ENCODE results near the gene SIVA1.

The SIVA1 gene

DNA sequence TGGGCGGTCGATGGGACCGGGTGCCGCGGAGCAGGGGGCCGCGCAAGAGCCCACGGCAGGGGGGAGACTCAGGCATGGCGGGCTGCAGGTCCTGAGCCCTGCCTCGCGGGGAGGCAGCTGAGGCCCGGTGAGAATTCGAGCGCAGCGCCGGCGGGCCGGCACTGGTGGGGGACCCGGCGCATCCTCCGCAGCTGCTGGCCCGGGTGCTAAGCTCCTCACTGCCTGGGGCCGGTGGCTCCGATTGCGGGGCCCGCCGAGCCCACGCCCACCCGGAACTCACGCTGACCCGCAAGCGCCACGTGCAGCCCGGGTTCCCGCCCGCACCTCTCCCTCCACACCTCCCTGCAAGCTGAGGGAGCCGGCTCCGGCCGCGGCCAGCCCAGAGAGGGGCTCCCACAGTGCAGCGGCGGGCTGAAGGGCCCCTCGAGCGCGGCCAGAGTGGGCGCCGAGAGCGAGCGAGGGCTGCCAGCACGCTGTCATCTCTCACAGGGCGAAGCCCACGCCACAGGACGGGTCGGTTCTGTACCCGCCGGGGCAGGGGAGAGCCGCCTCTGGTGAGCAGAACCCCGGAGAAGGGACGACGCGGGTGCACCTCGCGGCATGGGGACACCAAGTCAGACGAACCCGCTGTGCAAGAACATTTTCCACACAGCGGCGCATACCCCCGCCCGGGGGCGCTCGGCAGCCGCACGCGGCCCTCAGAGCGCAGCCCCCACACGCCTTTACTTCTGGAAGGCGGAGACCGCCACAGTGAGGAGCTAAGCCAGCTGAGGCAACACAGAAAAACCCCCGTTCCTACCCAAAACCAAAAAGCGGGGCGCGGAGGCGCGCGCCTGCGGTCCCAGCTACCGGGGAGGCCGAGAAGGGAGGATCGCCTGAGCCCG lies 1.2 kb upstream of the SIVA1 start:
- no peak for DNase-seq

DNA sequence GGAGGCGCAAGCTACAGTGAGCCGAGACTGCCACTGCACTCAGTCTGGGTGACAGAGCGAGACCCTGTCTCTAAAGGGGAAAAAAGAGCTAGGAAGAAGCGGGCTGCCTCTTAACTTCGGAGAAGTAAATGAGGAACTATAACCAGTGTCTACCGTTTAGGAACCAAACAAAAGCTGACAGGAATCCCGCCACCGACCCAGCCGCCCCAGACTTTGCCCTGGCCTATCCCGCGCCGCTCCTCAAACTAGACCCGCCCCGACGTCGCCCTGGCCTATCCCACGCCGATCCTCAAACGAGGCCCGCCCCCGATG lies 568 bp upstream of the SIVA1 start:
- no peak for DNase-seq

- DNase-seq: no peak
These were observed 723 bp downstream of the SIVA1 start for GRCh38 chr14:104753528-104754212.

DNA sequence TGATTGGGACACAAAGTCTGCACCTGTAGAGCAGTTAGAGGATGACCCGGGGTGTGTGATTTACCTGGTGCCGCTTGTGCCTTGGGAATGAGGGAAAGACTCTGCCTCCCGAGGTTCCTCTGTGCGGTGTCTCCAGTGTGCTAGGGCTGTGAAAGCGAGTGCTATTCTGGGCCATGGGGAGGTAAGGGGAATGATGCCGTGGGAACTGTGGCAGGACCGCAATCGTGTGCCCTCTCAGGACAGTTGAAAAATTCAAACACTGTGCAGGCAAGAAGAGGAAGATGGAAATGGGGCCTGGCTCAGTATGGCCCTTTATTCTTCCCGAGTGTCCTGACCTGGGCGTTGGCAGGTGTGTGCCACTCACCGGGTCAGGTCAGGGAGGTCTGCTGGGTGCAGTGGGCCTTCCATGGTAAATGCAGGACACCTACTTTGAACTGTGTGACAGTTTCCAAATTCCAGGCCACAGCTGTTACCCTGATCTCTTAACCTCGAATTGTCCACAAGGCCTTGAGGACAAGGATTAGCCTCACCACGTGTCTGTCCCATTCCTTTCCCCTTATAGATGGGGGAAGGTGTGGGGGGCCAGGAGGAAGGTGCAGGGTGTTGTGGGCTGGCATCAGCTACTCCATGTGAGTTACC lies 1.4 kb downstream of the SIVA1 start:
- DNase-seq: no peak

DNA sequence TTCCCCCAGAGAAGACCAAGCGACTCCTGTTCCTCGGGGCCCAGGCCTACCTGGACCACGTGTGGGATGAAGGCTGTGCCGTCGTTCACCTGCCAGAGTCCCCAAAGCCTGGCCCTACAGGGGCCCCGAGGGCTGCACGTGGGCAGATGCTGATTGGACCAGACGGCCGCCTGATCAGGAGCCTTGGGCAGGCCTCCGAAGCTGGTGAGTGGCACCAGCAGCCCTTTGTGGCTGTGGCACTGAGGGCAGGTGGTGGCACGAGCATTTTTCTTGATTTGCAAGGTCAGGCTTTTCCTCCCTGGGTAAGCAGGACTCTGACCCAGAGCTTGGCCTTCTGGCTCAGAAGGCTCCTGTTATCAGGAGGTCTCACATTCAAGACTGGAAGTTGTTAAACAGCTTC lies 2.7 kb downstream of the SIVA1 start:
- DNase-seq: no peak

DNA sequence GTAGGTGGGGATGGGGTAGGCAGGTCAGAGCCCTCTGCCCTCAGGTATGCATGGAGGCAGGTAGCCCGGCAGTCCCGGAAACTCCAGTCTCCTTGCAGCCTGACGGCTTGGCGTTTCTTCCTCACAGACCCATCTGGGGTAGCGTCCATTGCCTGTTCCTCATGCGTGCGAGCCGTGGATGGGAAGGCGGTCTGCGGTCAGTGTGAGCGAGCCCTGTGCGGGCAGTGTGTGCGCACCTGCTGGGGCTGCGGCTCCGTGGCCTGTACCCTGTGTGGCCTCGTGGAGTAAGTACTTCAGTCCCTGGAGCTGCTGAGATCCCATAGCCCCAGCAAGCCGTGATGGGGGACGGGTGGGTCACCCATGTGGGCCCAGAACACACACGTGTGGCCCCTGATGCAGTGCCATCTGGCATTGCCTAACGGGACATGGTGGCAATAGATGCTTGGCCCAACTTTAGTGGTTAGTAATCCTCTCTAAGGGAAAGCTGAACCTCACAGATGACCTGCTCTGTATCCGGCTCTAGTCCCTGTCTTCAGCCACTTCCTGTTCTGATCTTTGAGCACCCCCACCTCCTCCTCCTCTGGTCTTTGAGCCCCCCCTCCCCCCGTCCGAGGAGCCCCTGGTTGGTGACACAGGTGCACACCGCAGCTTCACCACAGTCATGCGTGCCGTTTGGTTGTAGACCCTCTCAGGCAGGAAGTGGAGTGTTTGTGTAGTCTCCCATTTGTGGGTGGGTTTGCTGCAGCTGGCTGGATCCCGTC lies 3.7 kb downstream of the SIVA1 start:
- no peak for DNase-seq

GRCh38 chr14:104757238-104757585 lies 4.3 kb downstream of the SIVA1 start:
- DNase-seq: no peak

DNA sequence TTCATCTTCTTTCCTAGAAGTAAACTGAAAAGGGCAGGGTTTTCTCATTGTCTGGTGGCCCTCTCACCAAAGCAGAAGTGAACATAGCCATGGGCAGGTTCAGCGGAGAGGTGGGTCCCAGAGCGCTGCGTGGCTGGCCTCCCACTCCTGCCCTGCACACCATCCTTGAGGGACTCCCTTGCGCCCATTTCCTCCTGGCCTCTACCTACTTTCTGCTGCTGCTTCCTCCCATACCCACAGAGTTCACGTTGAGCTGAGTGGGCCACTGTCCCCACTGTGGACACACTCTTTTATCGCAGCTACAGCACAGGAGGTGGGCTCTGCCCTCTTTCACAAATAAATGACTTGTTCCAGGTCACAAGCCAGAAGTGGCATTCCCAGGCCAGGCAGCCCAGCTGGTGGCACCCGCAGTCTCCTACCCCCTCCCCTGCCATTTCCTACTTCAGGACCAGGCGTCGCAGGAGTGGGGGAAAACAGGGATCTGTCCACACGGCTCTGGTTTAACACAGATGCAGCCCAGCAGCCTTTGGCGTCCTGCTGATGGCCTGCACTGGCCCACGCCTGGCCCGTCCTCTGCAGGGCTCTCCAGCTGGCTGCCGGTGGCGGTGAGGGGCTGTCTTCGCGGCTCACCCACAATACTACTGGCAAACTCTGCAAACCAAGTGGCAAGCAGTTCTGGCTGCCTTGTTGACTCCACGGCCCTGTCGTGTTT lies 4.9 kb downstream of the SIVA1 start:
- DNase-seq: no peak

DNA sequence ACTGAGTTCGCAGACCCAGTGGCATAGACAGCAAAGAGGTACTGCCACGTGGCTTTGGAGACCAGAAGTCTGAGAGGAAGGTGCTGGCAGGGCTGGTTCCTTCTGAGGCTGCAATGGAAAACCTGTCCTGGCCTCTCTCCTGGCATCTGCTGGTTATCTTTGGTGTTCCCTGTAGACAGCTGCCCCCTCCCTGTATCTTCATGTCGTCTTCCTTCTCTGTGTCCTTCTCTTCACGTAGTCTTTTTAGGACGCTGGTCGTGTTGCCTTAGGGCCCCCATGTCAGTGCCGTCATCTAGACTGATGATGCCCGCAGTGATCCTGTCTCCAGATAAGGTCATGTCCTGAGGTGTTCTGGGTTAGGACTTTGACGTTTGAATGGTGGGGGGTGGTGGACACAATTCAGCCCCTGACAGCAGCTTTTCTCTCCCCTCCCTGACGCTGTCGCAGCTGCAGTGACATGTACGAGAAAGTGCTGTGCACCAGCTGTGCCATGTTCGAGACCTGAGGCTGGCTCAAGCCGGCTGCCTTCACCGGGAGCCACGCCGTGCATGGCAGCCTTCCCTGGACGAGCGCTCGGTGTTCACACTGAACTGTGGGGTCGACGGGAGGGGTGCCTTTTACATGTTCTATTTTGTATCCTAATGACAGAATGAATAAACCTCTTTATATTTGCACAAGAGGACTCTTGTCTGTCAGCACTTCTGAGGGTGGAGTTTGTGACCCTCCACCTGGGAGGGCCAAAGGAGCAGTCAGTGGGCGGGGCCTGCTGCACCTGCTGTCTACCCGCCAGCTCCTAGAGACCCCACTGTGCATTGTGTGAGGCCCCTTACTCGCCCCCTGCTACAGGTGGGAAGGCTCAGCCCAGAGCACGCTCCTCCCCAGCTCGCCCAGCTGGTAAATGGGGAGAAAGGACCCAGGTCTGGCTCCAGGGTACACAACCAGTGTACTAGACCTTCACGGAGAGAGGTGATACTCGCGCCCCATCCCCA lies 6.3 kb downstream of the SIVA1 start:
- no peak for DNase-seq

- DNase-seq: no peak
These were observed 12.6 kb downstream of the SIVA1 start for GRCh38 chr14:104765517-104765916.

- no peak for DNase-seq
These were observed 13.4 kb downstream of the SIVA1 start for GRCh38 chr14:104766256-104766862.

- DNase-seq: no peak
These were observed 14.1 kb downstream of the SIVA1 start for GRCh38 chr14:104766863-104767633.

DNA sequence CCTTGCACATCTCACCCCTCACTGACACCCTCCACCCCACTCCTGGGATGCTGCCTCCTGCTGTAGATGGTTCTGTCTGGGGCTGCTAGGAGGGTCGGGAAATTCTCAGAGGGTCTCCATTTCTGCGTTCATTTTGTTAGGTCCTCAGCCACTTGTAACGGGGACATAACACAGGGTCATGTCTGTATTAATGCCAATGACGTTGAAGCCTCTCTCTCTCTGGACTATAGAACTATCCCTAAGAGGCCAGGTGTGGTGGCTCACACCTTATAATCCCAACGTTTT lies 14.6 kb downstream of the SIVA1 start:
- DNase-seq: no peak

- DNase-seq: peak; percentile 71
These were observed 15.7 kb downstream of the SIVA1 start for GRCh38 chr14:104768437-104769323.

DNA sequence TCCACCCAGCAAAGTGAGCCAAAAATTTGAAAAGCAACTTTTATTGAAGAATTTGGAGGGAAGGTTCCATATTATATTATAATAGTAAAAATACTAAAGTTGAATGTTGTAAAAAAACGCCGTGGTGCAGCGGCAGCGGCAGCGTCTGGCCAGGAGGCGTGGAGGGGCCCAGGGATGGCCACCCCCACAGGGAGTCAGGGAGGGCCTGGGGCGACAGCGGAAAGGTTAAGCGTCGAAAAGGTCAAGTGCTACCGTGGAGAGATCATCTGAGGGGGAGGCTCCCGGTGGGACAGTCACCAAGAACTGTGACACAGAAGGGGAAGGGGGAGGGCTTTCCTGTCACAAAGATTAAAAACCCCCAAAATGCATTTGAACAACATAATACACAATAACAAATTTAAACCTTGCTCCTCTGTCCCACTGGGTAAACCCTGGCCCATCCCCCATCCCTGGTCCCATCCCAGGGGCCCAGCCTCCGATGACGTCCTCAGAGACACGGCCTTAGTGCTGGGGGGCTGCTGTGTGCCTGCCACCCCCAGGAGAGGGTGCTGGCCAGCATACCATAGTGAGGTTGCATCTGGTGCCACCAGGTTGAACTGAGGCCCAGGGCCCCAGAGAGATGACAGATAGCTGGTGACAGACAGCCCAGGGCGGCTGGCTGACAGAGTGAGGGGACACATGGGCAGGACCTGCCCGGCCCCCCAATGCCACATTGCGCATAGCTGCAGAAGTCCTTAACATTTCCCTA lies 16.6 kb downstream of the SIVA1 start:
- DNase-seq: no peak

- no peak for DNase-seq
These were observed 17.2 kb downstream of the SIVA1 start for GRCh38 chr14:104770072-104770579.

- DNase-seq: no peak
These were observed 17.9 kb downstream of the SIVA1 start for GRCh38 chr14:104770851-104771272.

- DNase-seq: no peak
These were observed 18.4 kb downstream of the SIVA1 start for GRCh38 chr14:104771374-104771773.

All from NCI-H2227 treated with DMSO at 0.1 percent for 48 hours (cell line).